Stomach (tissue), 4 donors: Measurements from ENCODE around the gene SUMO3.

Experiments
- POLR2AphosphoS5 ChIP-seq, 3 donors: sonication (generic); formaldehyde crosslinking; IDR thresholded peaks; one replicate each; pipeline ENCODE4 v1.6.1; 2016; ENCODE audit warnings: antibody characterized with exemption in 3 of 3
- TF ChIP-seq, protein P1 (sequence below), 7 experiments: fragments of 450-650 bp in 4 of 7; fragments of 200-600 bp in 3 of 7; sonication (generic) in 3 of 7; IDR thresholded peaks; one replicate each; pipeline ENCODE4 v1.5.1; 2016 to 2019; ENCODE audit warnings: antibody characterized with exemption in 7 of 7, control low read depth in 2 of 7, mild to moderate bottlenecking in 1 of 7

GRCh38 chr21:44759628-44760285, 58.1 kb downstream of the SUMO3 start:
- TF ChIP-seq, protein P1, sequence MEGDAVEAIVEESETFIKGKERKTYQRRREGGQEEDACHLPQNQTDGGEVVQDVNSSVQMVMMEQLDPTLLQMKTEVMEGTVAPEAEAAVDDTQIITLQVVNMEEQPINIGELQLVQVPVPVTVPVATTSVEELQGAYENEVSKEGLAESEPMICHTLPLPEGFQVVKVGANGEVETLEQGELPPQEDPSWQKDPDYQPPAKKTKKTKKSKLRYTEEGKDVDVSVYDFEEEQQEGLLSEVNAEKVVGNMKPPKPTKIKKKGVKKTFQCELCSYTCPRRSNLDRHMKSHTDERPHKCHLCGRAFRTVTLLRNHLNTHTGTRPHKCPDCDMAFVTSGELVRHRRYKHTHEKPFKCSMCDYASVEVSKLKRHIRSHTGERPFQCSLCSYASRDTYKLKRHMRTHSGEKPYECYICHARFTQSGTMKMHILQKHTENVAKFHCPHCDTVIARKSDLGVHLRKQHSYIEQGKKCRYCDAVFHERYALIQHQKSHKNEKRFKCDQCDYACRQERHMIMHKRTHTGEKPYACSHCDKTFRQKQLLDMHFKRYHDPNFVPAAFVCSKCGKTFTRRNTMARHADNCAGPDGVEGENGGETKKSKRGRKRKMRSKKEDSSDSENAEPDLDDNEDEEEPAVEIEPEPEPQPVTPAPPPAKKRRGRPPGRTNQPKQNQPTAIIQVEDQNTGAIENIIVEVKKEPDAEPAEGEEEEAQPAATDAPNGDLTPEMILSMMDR (IDR thresholded peaks at IDR 0.05), result no peak
- no peak for TF ChIP-seq POLR2AphosphoS5 (IDR thresholded peaks at IDR 0.05)
